Tibial nerve (tissue), 4 donors: ENCODE data around the gene EPB41L4A.

Source experiments
- CTCF ChIP-seq, 5 experiments: fragments of 200-600 bp in 3 of 5; fragments of 450-650 bp in 2 of 5; sonication (generic) in 3 of 5; IDR thresholded peaks; one replicate each; pipeline ENCODE4 v1.5.1; 2016 to 2019; ENCODE audit warnings: antibody characterized with exemption in 5 of 5, mild to moderate bottlenecking in 3 of 5, moderate library complexity in 2 of 5
- EP300 ChIP-seq, 2 donors: sonication (generic); formaldehyde crosslinking; IDR thresholded peaks; one replicate each; pipeline ENCODE4 v1.6.1; 2017; ENCODE audit warnings: antibody characterized with exemption in 2 of 2, mild to moderate bottlenecking in 1 of 2
- POLR2A ChIP-seq, 2 donors: fragments of 450-650 bp; IDR thresholded peaks; one replicate each; pipeline ENCODE4 v1.6.1; 2017; ENCODE audit warnings: antibody characterized with exemption in 2 of 2, mild to moderate bottlenecking in 2 of 2, moderate library complexity in 2 of 2

- no peak for TF ChIP-seq EP300 (IDR thresholded peaks at IDR 0.05)
- no peak for TF ChIP-seq POLR2A (IDR thresholded peaks at IDR 0.05)
- TF ChIP-seq CTCF (IDR thresholded peaks at IDR 0.05): no peak
Measured at GRCh38 chr5:112239996-112240395, 179.1 kb downstream of the EPB41L4A start.
